Fibroblast of pulmonary artery (primary cell): ENCODE measurements around the gene AACS.

Experiments used
- DNase-seq: peaks from one replicate; pipeline ENCODE4 v3.0.0-alpha.2; 2010; ENCODE audit warnings: low read depth
- H3K4me3 ChIP-seq: replicated peaks from 2 replicates; pipeline ENCODE4 v1.5.1; 2011; ENCODE audit warnings: low read depth, mild to moderate bottlenecking, control low read depth, low read length, moderate library complexity
- CTCF ChIP-seq: IDR thresholded peaks from 2 replicates; pipeline ENCODE4 v1.5.1; 2011; ENCODE audit warnings: mild to moderate bottlenecking, control low read depth, low read length, inconsistent platforms; ENCODE audit errors: missing control alignments

Gene AACS

GRCh38 chr12:125184213-125184967 is 119.2 kb downstream of the AACS start:
- H3K4me3 ChIP-seq, result no peak overlapping the region
- no peak for TF ChIP-seq CTCF
- no peak for DNase-seq

GRCh38 chr12:125185311-125185739 is 120.1 kb downstream of the AACS start:
- TF ChIP-seq CTCF, result no peak
- DNase-seq, result no peak
- H3K4me3 ChIP-seq, result no peak overlapping the region

GRCh38 chr12:125185740-125186470 is 120.7 kb downstream of the AACS start, which contains the start of gene TMEM132B:
Gene TMEM132B (plus strand): TSS chr12:125186386.
- peak within 1 kb of the TSS; percentile 41 for H3K4me3 ChIP-seq
- peak; percentile 72 for DNase-seq
- TF ChIP-seq CTCF, result no peak

- no peak for DNase-seq
- no peak for TF ChIP-seq CTCF
- H3K4me3 ChIP-seq, result peak overlapping the region; percentile 40
These were observed 121.4 kb downstream of the AACS start for GRCh38 chr12:125186471-125187147.

GRCh38 chr12:125187148-125187745 is 122.0 kb downstream of the AACS start:
- H3K4me3 ChIP-seq, result peak overlapping the region; percentile 40
- TF ChIP-seq CTCF, result no peak
- DNase-seq, result no peak

- no peak overlapping the region for H3K4me3 ChIP-seq
- no peak for DNase-seq
- no peak for TF ChIP-seq CTCF
These were observed 122.8 kb downstream of the AACS start for GRCh38 chr12:125187780-125188741.
